Inflammatory macrophage treated with lipopolysaccharide for 1 hour (primary cell): ENCODE measurements around the gene GPR89A.

Experiments
- DNase-seq, 2 donors: peaks; one replicate each; pipeline ENCODE4 v3.0.0-alpha.2; 2020 to 2022

The GPR89A gene

GRCh38 chr1:145719230-145720079 is 111.7 kb downstream of the GPR89A start, which contains the start of gene CD160:
Gene CD160 (plus strand): TSS chr1:145719499. CDS start chr1:145728328, 8,829 bp downstream.
- no peak for DNase-seq
